HEK293 (cell line): Measurements from ENCODE around the gene ATF7IP2.

ENCODE experiments used
- CTCF ChIA-PET: fragments of 350-600 bp; formaldehyde crosslinking; extraction: SDS; loops from one replicate; lab custom pipeline; 2021; ENCODE audit warnings: antibody characterized with exemption; lab: Yijun Ruan, JAX
- POLR2A ChIA-PET: fragments of 300-600 bp; formaldehyde crosslinking; extraction: SDS; loops from one replicate; lab custom pipeline; 2020; ENCODE audit warnings: antibody characterized with exemption, inconsistent platforms; lab: Yijun Ruan, JAX
- H3K27ac ChIP-seq: fragments of 200-500 bp; sonication (Bioruptor generic); 2 replicates; pipeline ENCODE4 v1.5.1; 2014; ENCODE audit warnings: low read depth, low read length, control low read depth, inconsistent platforms; ENCODE audit errors: extremely low read depth
- H3K36me3 ChIP-seq, 2 experiments: fragments of 200-500 bp in 1 of 2; sonication (Bioruptor generic) in 1 of 2; 1 replicate in 1 of 2; 2 replicates in 1 of 2; pipeline ENCODE4 v1.5.1; 2014 to 2017; ENCODE audit warnings: inconsistent platforms in 2 of 2, low read length in 2 of 2; ENCODE audit not compliant: control insufficient read depth in 2 of 2, insufficient read depth in 1 of 2
- H3K4me1 ChIP-seq: fragments of 200-500 bp; sonication (Bioruptor generic); 2 replicates; pipeline ENCODE4 v1.5.1; 2014; ENCODE audit warnings: mild to moderate bottlenecking, low read length, inconsistent platforms; ENCODE audit not compliant: control insufficient read depth, insufficient read depth
- H3K4me3 ChIP-seq: 2 replicates; pipeline ENCODE4 v1.5.1; 2011; ENCODE audit warnings: low read depth, mild to moderate bottlenecking, control low read depth, low read length, moderate library complexity
- H3K9me3 ChIP-seq: fragments of 200-500 bp; sonication (Bioruptor generic); 2 replicates; pipeline ENCODE4 v1.5.1; 2014; ENCODE audit warnings: low read depth, low read length, inconsistent platforms; ENCODE audit not compliant: control insufficient read depth, insufficient read depth
- GLI4 ChIP-seq: fragments of 450-650 bp; formaldehyde crosslinking; IDR thresholded peaks from 2 replicates; pipeline ENCODE4 v1.5.1; 2016; ENCODE audit warnings: missing biosample characterization, missing genetic modification characterization
- HOXC10 ChIP-seq: sonication (generic); formaldehyde crosslinking; IDR thresholded peaks from 2 replicates; pipeline ENCODE4 v1.8.1; 2023; ENCODE audit warnings: mild to moderate bottlenecking, missing genetic modification reagents
- KLF7 ChIP-seq: fragments of 450-650 bp; formaldehyde crosslinking; IDR thresholded peaks from 2 replicates; pipeline ENCODE4 v1.5.1; 2016; ENCODE audit warnings: missing biosample characterization, missing genetic modification characterization, borderline replicate concordance
- KLF9 ChIP-seq: fragments of 450-650 bp; formaldehyde crosslinking; IDR thresholded peaks from 2 replicates; pipeline ENCODE4 v1.5.1; 2016; ENCODE audit warnings: missing biosample characterization, missing genetic modification characterization, low read depth
- YY2 ChIP-seq: fragments of 450-650 bp; formaldehyde crosslinking; IDR thresholded peaks from 2 replicates; pipeline ENCODE4 v1.5.1; 2016; ENCODE audit warnings: missing biosample characterization, missing genetic modification characterization
- ZBTB17 ChIP-seq: fragments of 450-650 bp; formaldehyde crosslinking; IDR thresholded peaks from 2 replicates; pipeline ENCODE4 v1.5.1; 2016; ENCODE audit warnings: missing biosample characterization, missing genetic modification characterization
- ZBTB21 ChIP-seq: fragments of 450-650 bp; formaldehyde crosslinking; IDR thresholded peaks from 2 replicates; pipeline ENCODE4 v1.5.1; 2017; ENCODE audit warnings: missing biosample characterization, missing genetic modification characterization
- ZFHX2 ChIP-seq: fragments of 450-650 bp; formaldehyde crosslinking; conservative IDR thresholded peaks from 2 replicates; pipeline ENCODE4 v1.5.1; 2016; ENCODE audit warnings: missing biosample characterization, missing genetic modification characterization
- ZNF112 ChIP-seq: fragments of 450-650 bp; formaldehyde crosslinking; IDR thresholded peaks from 2 replicates; pipeline ENCODE4 v1.5.0; 2017; ENCODE audit warnings: missing biosample characterization, missing genetic modification characterization
- ZNF157 ChIP-seq: fragments of 450-650 bp; formaldehyde crosslinking; IDR thresholded peaks from 2 replicates; pipeline ENCODE4 v1.5.1; 2016; ENCODE audit warnings: missing biosample characterization, missing genetic modification characterization
- ZNF169 ChIP-seq: fragments of 450-650 bp; formaldehyde crosslinking; IDR thresholded peaks from 2 replicates; pipeline ENCODE4 v1.5.1; 2016; ENCODE audit warnings: missing biosample characterization, missing genetic modification characterization
- ZNF174 ChIP-seq: fragments of 450-650 bp; formaldehyde crosslinking; IDR thresholded peaks from 2 replicates; pipeline ENCODE4 v1.5.0; 2017; ENCODE audit warnings: missing biosample characterization, mild to moderate bottlenecking, missing genetic modification characterization
- ZNF24 ChIP-seq: fragments of 450-650 bp; formaldehyde crosslinking; IDR thresholded peaks from 2 replicates; pipeline ENCODE4 v1.5.1; 2016; ENCODE audit warnings: missing biosample characterization, missing genetic modification characterization
- ZNF266 ChIP-seq: fragments of 450-650 bp; formaldehyde crosslinking; IDR thresholded peaks from 2 replicates; pipeline ENCODE4 v1.5.1; 2016; ENCODE audit warnings: missing biosample characterization, missing genetic modification characterization, low read depth
- ZNF292 ChIP-seq: fragments of 450-650 bp; formaldehyde crosslinking; IDR thresholded peaks from 2 replicates; pipeline ENCODE4 v1.5.1; 2016; ENCODE audit warnings: low read depth, missing biosample characterization, missing genetic modification characterization, borderline replicate concordance
- ZNF302 ChIP-seq: fragments of 450-650 bp; formaldehyde crosslinking; IDR thresholded peaks from 2 replicates; pipeline ENCODE4 v1.5.1; 2016; ENCODE audit warnings: missing biosample characterization, missing genetic modification characterization, low read depth
- ZNF548 ChIP-seq: fragments of 450-650 bp; formaldehyde crosslinking; IDR thresholded peaks from 2 replicates; pipeline ENCODE4 v1.5.1; 2016; ENCODE audit warnings: missing biosample characterization, missing genetic modification characterization
- ZNF571 ChIP-seq: fragments of 450-650 bp; formaldehyde crosslinking; IDR thresholded peaks from 2 replicates; pipeline ENCODE4 v1.5.0; 2017; ENCODE audit warnings: missing biosample characterization, missing genetic modification characterization
- ZNF600 ChIP-seq: fragments of 450-650 bp; formaldehyde crosslinking; IDR thresholded peaks from 2 replicates; pipeline ENCODE4 v1.5.1; 2016; ENCODE audit warnings: missing biosample characterization, missing genetic modification characterization
- ZNF658 ChIP-seq: fragments of 450-650 bp; formaldehyde crosslinking; IDR thresholded peaks from 2 replicates; pipeline ENCODE4; 2016; ENCODE audit warnings: missing biosample characterization, missing genetic modification characterization
- ZNF660 ChIP-seq: fragments of 450-650 bp; IDR thresholded peaks from 2 replicates; pipeline ENCODE4 v1.5.1; 2018; ENCODE audit warnings: missing biosample characterization, mild to moderate bottlenecking, missing genetic modification characterization
- TF ChIP-seq, protein P1 (sequence below): fragments of 450-650 bp; formaldehyde crosslinking; IDR thresholded peaks from 2 replicates; pipeline ENCODE4 v1.5.1; 2017; ENCODE audit warnings: missing biosample characterization, missing genetic modification characterization
- TF ChIP-seq, protein P2 (sequence below): fragments of 450-650 bp; formaldehyde crosslinking; IDR thresholded peaks from 2 replicates; pipeline ENCODE4 v1.5.1; 2016; ENCODE audit warnings: missing biosample characterization, missing genetic modification characterization
- TF ChIP-seq, protein P3 (sequence below): fragments of 450-650 bp; formaldehyde crosslinking; IDR thresholded peaks from 2 replicates; pipeline ENCODE4 v1.5.1; 2016; ENCODE audit warnings: missing biosample characterization, missing genetic modification characterization
- TF ChIP-seq, protein P4 (sequence below): fragments of 450-650 bp; formaldehyde crosslinking; conservative IDR thresholded peaks from 2 replicates; pipeline ENCODE4 v1.5.1; 2016; ENCODE audit warnings: low read depth, missing biosample characterization, missing genetic modification characterization
- TF ChIP-seq, protein P5 (sequence below): fragments of 450-650 bp; formaldehyde crosslinking; optimal IDR thresholded peaks from 2 replicates; pipeline ENCODE3; 2016; ENCODE audit warnings: missing biosample characterization, mild to moderate bottlenecking, missing genetic modification characterization

The ATF7IP2 gene

DNA sequence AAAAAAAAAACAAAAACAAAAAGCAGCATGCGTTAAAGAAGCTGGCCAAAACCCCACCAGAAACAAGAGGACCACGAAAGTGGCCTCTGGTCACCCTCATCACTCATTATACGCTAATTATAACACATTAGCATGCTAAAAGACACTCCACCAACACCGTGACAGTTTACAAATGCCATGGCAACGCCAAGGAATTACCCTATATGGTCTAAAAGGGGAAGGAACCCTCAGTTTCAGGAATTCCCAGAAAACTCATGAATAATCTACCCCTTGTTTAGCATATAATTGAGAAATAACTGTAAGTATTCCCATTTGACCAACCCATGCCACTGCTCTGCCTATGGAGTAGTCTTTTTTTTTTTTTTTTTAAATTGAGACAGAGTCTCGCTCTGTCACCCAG, 116.9 kb downstream of the ATF7IP2 start:
- H3K4me3 ChIP-seq, result no peak overlapping the region
- CTCF ChIA-PET, result no interaction called here

DNA sequence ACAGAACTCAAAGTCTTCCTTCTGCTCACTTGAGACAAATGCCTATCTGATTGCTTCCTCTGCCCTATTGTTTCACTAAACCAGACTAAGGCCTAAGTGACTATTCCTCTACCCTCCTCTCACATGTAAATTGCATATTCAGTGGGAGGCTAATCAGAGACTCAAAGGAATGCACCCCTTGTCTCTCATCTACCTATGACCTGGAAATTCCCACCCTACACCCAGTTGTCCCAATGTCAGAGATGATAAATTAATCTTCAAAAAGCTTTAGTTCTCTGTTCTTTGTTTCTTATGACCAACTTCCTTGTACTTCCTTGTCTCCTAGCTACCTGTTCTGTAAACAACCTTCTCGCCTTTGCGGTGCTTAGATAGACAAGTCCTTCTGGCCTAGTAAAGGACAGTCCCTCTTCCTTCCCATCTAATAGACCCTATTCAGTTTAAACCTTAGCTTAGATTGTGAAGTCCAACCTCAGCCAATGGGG, 118.6 kb downstream of the ATF7IP2 start:
- CTCF ChIA-PET, result interaction anchor here (0.8 to 2.3 kb wide), 6 partner anchors 10 to 414 kb away, joined by 3 to 16 read pairs (median 4); no protein-coding TSS in a partner anchor
- Histone ChIP-seq H3K4me3 (no peak overlapping the region), H3K36me3 (no peaks in the 10 kb centered on the region), H3K4me1 (no peaks in the 10 kb centered on the region), H3K9me3 (no peaks in the 10 kb centered on the region), H3K27ac (no peak overlapping the region)
- POLR2A ChIA-PET, result no interaction called here
- TF ChIP-seq, protein P1, sequence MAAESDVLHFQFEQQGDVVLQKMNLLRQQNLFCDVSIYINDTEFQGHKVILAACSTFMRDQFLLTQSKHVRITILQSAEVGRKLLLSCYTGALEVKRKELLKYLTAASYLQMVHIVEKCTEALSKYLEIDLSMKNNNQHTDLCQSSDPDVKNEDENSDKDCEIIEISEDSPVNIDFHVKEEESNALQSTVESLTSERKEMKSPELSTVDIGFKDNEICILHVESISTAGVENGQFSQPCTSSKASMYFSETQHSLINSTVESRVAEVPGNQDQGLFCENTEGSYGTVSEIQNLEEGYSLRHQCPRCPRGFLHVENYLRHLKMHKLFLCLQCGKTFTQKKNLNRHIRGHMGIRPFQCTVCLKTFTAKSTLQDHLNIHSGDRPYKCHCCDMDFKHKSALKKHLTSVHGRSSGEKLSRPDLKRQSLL (tag by site-specific recombination), result no peak
- TF ChIP-seq ZNF266 (tag by site-specific recombination) (no peak), ZNF292 (tag by site-specific recombination) (no peak), ZNF660 (tag by site-specific recombination) (no peak), ZNF24 (tag by site-specific recombination) (no peak), ZNF571 (tag by site-specific recombination) (no peak), ZBTB17 (tag by site-specific recombination) (no peak), ZNF548 (tag by site-specific recombination) (no peak), YY2 (tag by site-specific recombination) (no peak), ZNF157 (tag by site-specific recombination) (no peak), ZFHX2 (tag by site-specific recombination) (no peak)

More for the DNA sequence above, 116.9 kb downstream of the ATF7IP2 start:
- TF ChIP-seq KLF7 (tag by site-specific recombination) (no peak), YY2 (tag by site-specific recombination) (no peak), GLI4 (tag by site-specific recombination) (no peak), ZBTB21 (tag by site-specific recombination) (no peak), ZNF169 (tag by site-specific recombination) (no peak), ZNF658 (no peak), KLF9 (tag by site-specific recombination) (no peak), ZFHX2 (tag by site-specific recombination) (no peak), HOXC10 (CRISPR knock-in tag) (no peak), ZNF600 (tag by site-specific recombination) (no peak), ZNF266 (tag by site-specific recombination) (no peak), ZNF112 (tag by site-specific recombination) (no peak), ZNF174 (tag by site-specific recombination) (no peak), ZNF302 (tag by site-specific recombination) (no peak)
- TF ChIP-seq, protein P2, sequence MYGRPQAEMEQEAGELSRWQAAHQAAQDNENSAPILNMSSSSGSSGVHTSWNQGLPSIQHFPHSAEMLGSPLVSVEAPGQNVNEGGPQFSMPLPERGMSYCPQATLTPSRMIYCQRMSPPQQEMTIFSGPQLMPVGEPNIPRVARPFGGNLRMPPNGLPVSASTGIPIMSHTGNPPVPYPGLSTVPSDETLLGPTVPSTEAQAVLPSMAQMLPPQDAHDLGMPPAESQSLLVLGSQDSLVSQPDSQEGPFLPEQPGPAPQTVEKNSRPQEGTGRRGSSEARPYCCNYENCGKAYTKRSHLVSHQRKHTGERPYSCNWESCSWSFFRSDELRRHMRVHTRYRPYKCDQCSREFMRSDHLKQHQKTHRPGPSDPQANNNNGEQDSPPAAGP (tag by site-specific recombination), result no peak
- TF ChIP-seq, protein P3, sequence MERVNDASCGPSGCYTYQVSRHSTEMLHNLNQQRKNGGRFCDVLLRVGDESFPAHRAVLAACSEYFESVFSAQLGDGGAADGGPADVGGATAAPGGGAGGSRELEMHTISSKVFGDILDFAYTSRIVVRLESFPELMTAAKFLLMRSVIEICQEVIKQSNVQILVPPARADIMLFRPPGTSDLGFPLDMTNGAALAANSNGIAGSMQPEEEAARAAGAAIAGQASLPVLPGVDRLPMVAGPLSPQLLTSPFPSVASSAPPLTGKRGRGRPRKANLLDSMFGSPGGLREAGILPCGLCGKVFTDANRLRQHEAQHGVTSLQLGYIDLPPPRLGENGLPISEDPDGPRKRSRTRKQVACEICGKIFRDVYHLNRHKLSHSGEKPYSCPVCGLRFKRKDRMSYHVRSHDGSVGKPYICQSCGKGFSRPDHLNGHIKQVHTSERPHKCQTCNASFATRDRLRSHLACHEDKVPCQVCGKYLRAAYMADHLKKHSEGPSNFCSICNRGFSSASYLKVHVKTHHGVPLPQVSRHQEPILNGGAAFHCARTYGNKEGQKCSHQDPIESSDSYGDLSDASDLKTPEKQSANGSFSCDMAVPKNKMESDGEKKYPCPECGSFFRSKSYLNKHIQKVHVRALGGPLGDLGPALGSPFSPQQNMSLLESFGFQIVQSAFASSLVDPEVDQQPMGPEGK (tag by site-specific recombination), result no peak
- TF ChIP-seq, protein P4, sequence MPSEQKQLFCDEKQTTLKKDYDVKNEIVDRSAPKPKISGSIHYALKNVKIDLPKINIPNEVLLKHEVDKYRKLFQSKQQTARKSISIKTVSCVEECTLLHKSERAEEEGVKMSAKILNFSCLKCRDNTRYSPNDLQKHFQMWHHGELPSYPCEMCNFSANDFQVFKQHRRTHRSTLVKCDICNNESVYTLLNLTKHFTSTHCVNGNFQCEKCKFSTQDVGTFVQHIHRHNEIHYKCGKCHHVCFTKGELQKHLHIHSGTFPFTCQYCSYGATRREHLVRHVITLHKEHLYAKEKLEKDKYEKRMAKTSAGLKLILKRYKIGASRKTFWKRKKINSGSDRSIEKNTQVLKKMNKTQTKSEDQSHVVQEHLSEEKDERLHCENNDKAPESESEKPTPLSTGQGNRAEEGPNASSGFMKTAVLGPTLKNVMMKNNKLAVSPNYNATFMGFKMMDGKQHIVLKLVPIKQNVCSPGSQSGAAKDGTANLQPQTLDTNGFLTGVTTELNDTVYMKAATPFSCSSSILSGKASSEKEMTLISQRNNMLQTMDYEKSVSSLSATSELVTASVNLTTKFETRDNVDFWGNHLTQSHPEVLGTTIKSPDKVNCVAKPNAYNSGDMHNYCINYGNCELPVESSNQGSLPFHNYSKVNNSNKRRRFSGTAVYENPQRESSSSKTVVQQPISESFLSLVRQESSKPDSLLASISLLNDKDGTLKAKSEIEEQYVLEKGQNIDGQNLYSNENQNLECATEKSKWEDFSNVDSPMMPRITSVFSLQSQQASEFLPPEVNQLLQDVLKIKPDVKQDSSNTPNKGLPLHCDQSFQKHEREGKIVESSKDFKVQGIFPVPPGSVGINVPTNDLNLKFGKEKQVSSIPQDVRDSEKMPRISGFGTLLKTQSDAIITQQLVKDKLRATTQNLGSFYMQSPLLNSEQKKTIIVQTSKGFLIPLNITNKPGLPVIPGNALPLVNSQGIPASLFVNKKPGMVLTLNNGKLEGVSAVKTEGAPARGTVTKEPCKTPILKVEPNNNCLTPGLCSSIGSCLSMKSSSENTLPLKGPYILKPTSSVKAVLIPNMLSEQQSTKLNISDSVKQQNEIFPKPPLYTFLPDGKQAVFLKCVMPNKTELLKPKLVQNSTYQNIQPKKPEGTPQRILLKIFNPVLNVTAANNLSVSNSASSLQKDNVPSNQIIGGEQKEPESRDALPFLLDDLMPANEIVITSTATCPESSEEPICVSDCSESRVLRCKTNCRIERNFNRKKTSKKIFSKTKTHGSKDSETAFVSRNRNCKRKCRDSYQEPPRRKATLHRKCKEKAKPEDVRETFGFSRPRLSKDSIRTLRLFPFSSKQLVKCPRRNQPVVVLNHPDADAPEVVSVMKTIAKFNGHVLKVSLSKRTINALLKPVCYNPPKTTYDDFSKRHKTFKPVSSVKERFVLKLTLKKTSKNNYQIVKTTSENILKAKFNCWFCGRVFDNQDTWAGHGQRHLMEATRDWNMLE (tag by site-specific recombination), result no peak
- TF ChIP-seq, protein P5, sequence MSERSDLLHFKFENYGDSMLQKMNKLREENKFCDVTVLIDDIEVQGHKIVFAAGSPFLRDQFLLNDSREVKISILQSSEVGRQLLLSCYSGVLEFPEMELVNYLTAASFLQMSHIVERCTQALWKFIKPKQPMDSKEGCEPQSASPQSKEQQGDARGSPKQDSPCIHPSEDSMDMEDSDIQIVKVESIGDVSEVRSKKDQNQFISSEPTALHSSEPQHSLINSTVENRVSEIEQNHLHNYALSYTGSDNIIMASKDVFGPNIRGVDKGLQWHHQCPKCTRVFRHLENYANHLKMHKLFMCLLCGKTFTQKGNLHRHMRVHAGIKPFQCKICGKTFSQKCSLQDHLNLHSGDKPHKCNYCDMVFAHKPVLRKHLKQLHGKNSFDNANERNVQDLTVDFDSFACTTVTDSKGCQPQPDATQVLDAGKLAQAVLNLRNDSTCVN (tag by site-specific recombination), result no peak
- Histone ChIP-seq H3K4me1 (no peaks in the 10 kb centered on the region), H3K36me3 (no peaks in the 10 kb centered on the region), H3K9me3 (no peaks in the 10 kb centered on the region), H3K27ac (no peak overlapping the region)
- POLR2A ChIA-PET, result no interaction called here
